GM21717 (cell line): ENCODE data around the gene FTSJ3.
"Not testable (repeated sequence)": the region's sequence is repeated elsewhere in the genome, so short reads cannot be mapped to it uniquely, and the experiment has no call there.

ENCODE experiments used
- ATAC-seq: cut with Tn5 transposase; IDR thresholded peaks from one replicate; pipeline ENCODE4 v1.9.1; 2021; ENCODE audit warnings: mild to moderate bottlenecking, moderate library complexity; ENCODE audit not compliant: unreplicated experiment

FTSJ3 gene

GRCh38 chr17:63828936-63829335, 1.5 kb upstream of the FTSJ3 start:
- no peak for ATAC-seq

GRCh38 chr17:63827801-63828221, 348 bp upstream of the FTSJ3 start:
- ATAC-seq = no peak

- ATAC-seq = peak; percentile 3
Observed at GRCh38 chr17:63826468-63827001, 928 bp downstream of the FTSJ3 start.

- no peak for ATAC-seq
Observed at GRCh38 chr17:63824362-63824761, 3.1 kb downstream of the FTSJ3 start.

GRCh38 chr17:63823659-63824331, 3.7 kb downstream of the FTSJ3 start:
- ATAC-seq = no peak

GRCh38 chr17:63822537-63822936, 4.9 kb downstream of the FTSJ3 start:
- ATAC-seq = no peak

- ATAC-seq = no peak
Observed at GRCh38 chr17:63821804-63822203, 5.7 kb downstream of the FTSJ3 start.

GRCh38 chr17:63820963-63821561, 6.4 kb downstream of the FTSJ3 start:
- no peak for ATAC-seq

GRCh38 chr17:63819585-63820537, 7.6 kb downstream of the FTSJ3 start:
- no peak for ATAC-seq

GRCh38 chr17:63819131-63819530, 8.3 kb downstream of the FTSJ3 start:
- ATAC-seq = no peak

GRCh38 chr17:63817736-63818385, 9.6 kb downstream of the FTSJ3 start:
- ATAC-seq = no peak

GRCh38 chr17:63816669-63817068, 10.8 kb downstream of the FTSJ3 start:
- ATAC-seq = no peak

GRCh38 chr17:63816123-63816522, 11.3 kb downstream of the FTSJ3 start:
- no peak for ATAC-seq

- ATAC-seq = no peak
Observed at GRCh38 chr17:63809970-63810369, 17.5 kb downstream of the FTSJ3 start.

GRCh38 chr17:63805591-63805990, 21.9 kb downstream of the FTSJ3 start:
- no peak for ATAC-seq

GRCh38 chr17:63804328-63804727, 23.1 kb downstream of the FTSJ3 start:
- ATAC-seq = no peak

- ATAC-seq = no peak
Observed at GRCh38 chr17:63800783-63801182, 26.7 kb downstream of the FTSJ3 start.

- no peak for ATAC-seq
Observed at GRCh38 chr17:63798572-63799106, 28.8 kb downstream of the FTSJ3 start.

GRCh38 chr17:63796375-63796774, 31.1 kb downstream of the FTSJ3 start:
- not testable (repeated sequence) for ATAC-seq

- ATAC-seq = no peak
Observed at GRCh38 chr17:63792055-63792729, 35.3 kb downstream of the FTSJ3 start.
